Heart right ventricle (tissue), 16 donors: ENCODE results near the gene FYB1. TPM values are rescaled to one million over a fixed set of nuclear protein-coding genes. Genes with fewer than 3 reads are reported as not detected.

ENCODE experiments used
- ATAC-seq, 8 donors: fragments of 200-7000 bp; cut with Tn5 transposase; one replicate each; pipeline ENCODE4 v1.9.1; 2020; ENCODE audit warnings: mild to moderate bottlenecking in 8 of 8, moderate library complexity in 8 of 8, moderate number of reproducible peaks in 1 of 8
- DNase-seq, 2 donors: peaks; one replicate each; pipeline ENCODE4 v3.0.0-alpha.2; 2020
- H3K27ac ChIP-seq, 10 donors: fragments of 200-600 bp; sonication (generic) in 2 of 10; one replicate each; pipeline versions ENCODE4 v1.5.0 to v1.8.0; 2020 to 2022; ENCODE audit warnings: mild to moderate bottlenecking in 3 of 10
- H3K27me3 ChIP-seq, 7 donors: fragments of 200-600 bp; one replicate each; pipeline ENCODE4 v1.8.0; 2021 to 2022; ENCODE audit warnings: mild to moderate bottlenecking in 2 of 7
- H3K36me3 ChIP-seq, 9 donors: fragments of 200-600 bp; sonication (generic) in 1 of 9; one replicate each; pipeline versions ENCODE4 v1.5.0 to v1.8.0; 2020 to 2022; ENCODE audit warnings: mild to moderate bottlenecking in 2 of 9
- H3K4me1 ChIP-seq, 9 donors: fragments of 200-600 bp; sonication (generic) in 1 of 9; one replicate each; pipeline versions ENCODE4 v1.5.0 to v1.8.0; 2020 to 2022; ENCODE audit warnings: mild to moderate bottlenecking in 4 of 9
- H3K4me3 ChIP-seq, 10 donors: fragments of 200-600 bp; sonication (generic) in 2 of 10; one replicate each; pipeline versions ENCODE4 v1.5.0 to v1.8.0; 2020 to 2022; ENCODE audit warnings: mild to moderate bottlenecking in 7 of 10, moderate library complexity in 2 of 10
- H3K9me3 ChIP-seq, 11 donors: fragments of 200-600 bp in 10 of 11; sonication (generic) in 2 of 11; one replicate each; pipeline versions ENCODE4 v1.5.0 to v1.8.0; 2013 to 2022; ENCODE audit warnings: mild to moderate bottlenecking in 2 of 11, control low read depth in 1 of 11, moderate library complexity in 1 of 11
- WGBS, 2 donors: extraction: QIAGEN DNeasy Blood & Tissue Kit; methylation state at CpG; one replicate each; pipeline ENCODE4 v1.1.7; 2013; ENCODE audit warnings: inconsistent platforms in 1 of 2; 5-methylcytosine and 5-hydroxymethylcytosine counted together
- intact Hi-C, 10 donors: fragments of 100-400 bp; cut with DNase I; formaldehyde crosslinking; loops; one replicate each; pipeline versions ENCODE4 v1.11.1 to v1.14.2; 2022
- polyA plus RNA-seq, 2 donors: library from polyadenylated mRNA; stranded (reverse); fragments of 200-250 nt; gene quantifications; one replicate each; pipeline ENCODE4 v1.2.3, GENCODE V29; 2013
- total RNA-seq, 10 donors: library from RNA; stranded (reverse); fragmentation: NEBNext Ultra II Directional in 3 of 10; extraction: Animal tissue kit (Norgen Biotek cat#: 25700) in 3 of 10; gene quantifications; one replicate each; pipeline versions ENCODE4 v1.2.1 to v1.2.4, GENCODE V29; 2021 to 2023
- TF ChIP-seq, protein P1 (sequence below), 9 donors: fragments of 200-600 bp; sonication (generic) in 2 of 9; IDR thresholded peaks; one replicate each; pipeline versions ENCODE4 v1.5.0 to v1.8.0; 2021 to 2022; ENCODE audit warnings: antibody characterized with exemption in 9 of 9, mild to moderate bottlenecking in 5 of 9, moderate library complexity in 1 of 9
- donor health status: Arrhythmogenic right ventricular cardiomyopathy.
- donor health status: ischemic (EF 13 %, LVEDD 7.1; RV severe dilation, severe dysfunction).
- donor health status: healthy with polysubstance abuse.
- donor health status: DM: no; HTN: yes; CAD: no.
- donor health status: DM: no; HTN: no; CAD: no.
- donor health status: ischemic (EF 25% LVEDD 6.9; RV normal size, moderate dysfunction).
- donor health status: ischemic (EF 25% LVEDD 5.7; RV mildly dilated, moderate dysfunction).
- donor health status: healthy.
- donor health status: DM: yes; HTN: yes; CAD: no.
- donor health status: Ischemic cardiomyopathy.
- donor health status: ischemic (EF 35%, LVEDD 5.7; RV mildly dilated, moderate dysfunction).
- donor health status: nonischemic (EF 11% LVEDD 7.7; RV severe dilation, severe dysfunction).
- donor health status: DM: yes; HTN: yes; CAD: no.
- donor health status: PGD.
- donor health status: ischemic (EF 29% LVEDD 5.4; RV normal size, mild dysfunction).
- donor health status: nonischemic (EF 23%, LVEDD 6.1; RV moderate dilation, normal function).

Gene FYB1
- total and polyA plus RNA-seq, 12 donors = 0.61 to 33.8 (median 2.3) TPM

DNA sequence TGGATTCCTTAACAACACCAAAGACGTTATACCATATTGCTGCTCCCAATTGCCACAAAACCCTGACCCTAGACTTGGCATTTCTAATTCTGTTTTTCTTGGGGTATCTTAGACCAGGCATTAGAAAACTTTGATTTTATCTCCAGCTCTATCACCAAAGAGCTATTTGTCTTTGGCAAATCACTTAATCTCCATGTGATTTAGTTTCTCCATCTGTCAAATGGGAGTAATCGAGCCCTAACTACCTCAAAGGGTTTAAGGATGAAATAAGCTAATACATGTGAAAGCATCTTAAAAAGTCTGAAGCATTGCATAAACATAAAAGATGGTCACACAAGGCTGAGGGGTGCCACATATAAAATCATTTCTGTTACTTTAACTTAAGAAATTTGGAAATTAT lies 60.6 kb downstream of the FYB1 start:
- 75 to 90% methylated on average over 2 of the region's 2 CpGs for WGBS, 2 donors
- Histone ChIP-seq H3K27ac (no peak overlapping the region), H3K27me3 (peaks cover 0 to 23% (median 0%) of the 10 kb centered on the region in 7 donors), H3K9me3 (no peaks in the 10 kb centered on the region), H3K36me3 (peaks cover 0 to 4% (median 0%) of the 10 kb centered on the region in 9 donors), H3K4me3 (no peak overlapping the region), H3K4me1 (peaks cover 0 to 57% (median 0%) of the 10 kb centered on the region in 9 donors)
- intact Hi-C loops = loop anchor here in 1 of 10 donors (5.0 kb wide), 1 partner anchor 124 kb away; no protein-coding TSS in a partner anchor
- TF ChIP-seq, protein P1, sequence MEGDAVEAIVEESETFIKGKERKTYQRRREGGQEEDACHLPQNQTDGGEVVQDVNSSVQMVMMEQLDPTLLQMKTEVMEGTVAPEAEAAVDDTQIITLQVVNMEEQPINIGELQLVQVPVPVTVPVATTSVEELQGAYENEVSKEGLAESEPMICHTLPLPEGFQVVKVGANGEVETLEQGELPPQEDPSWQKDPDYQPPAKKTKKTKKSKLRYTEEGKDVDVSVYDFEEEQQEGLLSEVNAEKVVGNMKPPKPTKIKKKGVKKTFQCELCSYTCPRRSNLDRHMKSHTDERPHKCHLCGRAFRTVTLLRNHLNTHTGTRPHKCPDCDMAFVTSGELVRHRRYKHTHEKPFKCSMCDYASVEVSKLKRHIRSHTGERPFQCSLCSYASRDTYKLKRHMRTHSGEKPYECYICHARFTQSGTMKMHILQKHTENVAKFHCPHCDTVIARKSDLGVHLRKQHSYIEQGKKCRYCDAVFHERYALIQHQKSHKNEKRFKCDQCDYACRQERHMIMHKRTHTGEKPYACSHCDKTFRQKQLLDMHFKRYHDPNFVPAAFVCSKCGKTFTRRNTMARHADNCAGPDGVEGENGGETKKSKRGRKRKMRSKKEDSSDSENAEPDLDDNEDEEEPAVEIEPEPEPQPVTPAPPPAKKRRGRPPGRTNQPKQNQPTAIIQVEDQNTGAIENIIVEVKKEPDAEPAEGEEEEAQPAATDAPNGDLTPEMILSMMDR (IDR thresholded peaks at IDR 0.05) = no peak
- no peak for DNase-seq
- no peak for ATAC-seq

DNA sequence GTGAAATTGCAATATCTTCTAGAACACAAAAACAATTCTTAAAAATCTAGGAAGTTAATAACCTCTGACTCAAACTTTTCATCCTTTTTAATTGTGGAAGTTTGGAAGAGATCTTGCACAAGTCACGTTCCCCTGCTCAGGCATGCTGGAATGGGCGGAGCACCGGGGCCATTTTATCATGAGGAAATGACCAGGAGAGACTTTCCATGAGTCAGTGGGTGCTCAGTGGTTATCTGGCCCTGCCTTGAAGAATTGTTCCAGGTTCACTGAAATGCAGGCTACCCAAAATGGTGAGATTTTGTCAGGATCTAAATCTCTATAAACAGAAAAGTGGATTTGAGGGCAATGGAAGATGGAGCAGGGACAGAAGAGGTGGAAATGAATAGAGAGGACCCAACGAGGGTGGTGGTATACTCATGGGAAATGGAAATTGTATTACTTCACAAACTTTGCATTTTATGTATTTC lies 61.2 kb downstream of the FYB1 start:
- H3K4me3 ChIP-seq = no peak overlapping the region
- DNase-seq = peak in 1 of 2 donors; percentile 14
- TF ChIP-seq, protein P1 (IDR thresholded peaks at IDR 0.05) = no peak
- H3K4me1 ChIP-seq = peaks cover 0 to 56% (median 0%) of the 10 kb centered on the region in 9 donors
- intact Hi-C loops = loop anchor here in 1 of 10 donors (5.0 kb wide), 1 partner anchor 124 kb away; no protein-coding TSS in a partner anchor
- peaks cover 0 to 10% (median 0%) of the 10 kb centered on the region in 9 donors for H3K36me3 ChIP-seq
- no peaks in the 10 kb centered on the region for H3K9me3 ChIP-seq
- no peak overlapping the region for H3K27ac ChIP-seq
- H3K27me3 ChIP-seq = peaks cover 0 to 23% (median 0%) of the 10 kb centered on the region in 7 donors
- ATAC-seq = no peak
- 60 to 77% methylated on average over 4 of the region's 4 CpGs for WGBS, 2 donors

DNA sequence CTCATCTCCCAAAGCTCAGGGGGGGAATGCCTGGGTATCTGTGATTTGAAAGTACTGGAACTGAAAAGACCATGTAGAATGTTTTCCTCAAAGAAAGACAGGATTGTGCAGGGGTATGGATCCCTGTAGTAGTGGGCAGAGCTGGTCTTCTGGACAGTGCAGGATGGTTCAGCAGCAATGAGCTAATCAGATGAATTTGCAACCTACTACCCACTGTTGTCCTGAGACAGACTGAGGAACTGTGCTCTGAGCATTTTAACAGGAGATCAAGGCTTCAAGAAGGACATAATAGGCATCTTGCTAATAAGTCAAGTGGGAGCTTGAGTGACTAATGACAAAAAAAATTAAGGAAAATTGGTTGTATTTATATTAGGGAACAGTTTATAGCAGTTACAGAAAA lies 61.7 kb downstream of the FYB1 start:
- peaks cover 0 to 23% (median 0%) of the 10 kb centered on the region in 7 donors for H3K27me3 ChIP-seq
- no peaks in the 10 kb centered on the region for H3K9me3 ChIP-seq
- H3K4me1 ChIP-seq = peaks cover 0 to 59% (median 0%) of the 10 kb centered on the region in 9 donors
- no peak overlapping the region for H3K4me3 ChIP-seq
- TF ChIP-seq, protein P1 (IDR thresholded peaks at IDR 0.05) = no peak
- DNase-seq (no peak), ATAC-seq (no peak)
- H3K27ac ChIP-seq = peak overlapping the region in 1 of 10 donors; percentile 6
- intact Hi-C loops = loop anchor here in 1 of 10 donors (5.0 kb wide), 1 partner anchor 125 kb away; no protein-coding TSS in a partner anchor
- peaks cover 0 to 15% (median 0%) of the 10 kb centered on the region in 9 donors for H3K36me3 ChIP-seq

DNA sequence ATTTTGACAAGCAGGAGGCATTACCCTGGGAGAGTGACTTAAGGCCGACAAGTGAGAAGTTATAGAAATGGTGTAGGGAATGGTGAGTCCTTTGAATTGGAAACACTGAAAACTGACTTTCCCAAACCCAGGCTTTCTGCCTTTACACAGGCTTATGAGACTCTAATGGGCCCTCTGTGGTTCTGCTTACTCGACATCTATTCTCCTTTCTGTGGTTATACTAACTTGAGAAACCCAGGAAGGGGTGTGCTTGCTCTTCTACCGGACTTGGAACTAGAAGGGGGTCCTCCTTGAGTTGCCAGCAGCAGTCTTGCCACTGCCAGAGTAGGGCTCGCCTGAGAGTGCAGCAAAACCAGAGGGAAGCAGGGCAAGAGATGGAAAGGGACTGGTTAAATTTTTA lies 63.3 kb downstream of the FYB1 start:
- Histone ChIP-seq H3K36me3 (peaks cover 0 to 30% (median 0%) of the 10 kb centered on the region in 9 donors), H3K9me3 (no peaks in the 10 kb centered on the region), H3K27me3 (peaks cover 0 to 23% (median 0%) of the 10 kb centered on the region in 7 donors), H3K4me3 (no peak overlapping the region), H3K27ac (no peak overlapping the region), H3K4me1 (peaks cover 0 to 66% (median 0%) of the 10 kb centered on the region in 9 donors)
- TF ChIP-seq, protein P1 (IDR thresholded peaks at IDR 0.05) = no peak
- ATAC-seq (no peak), DNase-seq (no peak)
- intact Hi-C loops = loop anchor here in 1 of 10 donors (5.0 kb wide), 1 partner anchor 126 kb away; no protein-coding TSS in a partner anchor
- 75 to 78% methylated on average over 4 of the region's 4 CpGs for WGBS, 2 donors
